Caco-2 (cell line): ENCODE data around the gene MCAM. TPM values are rescaled to one million over a fixed set of nuclear protein-coding genes. Genes with fewer than 3 reads are reported as not detected.

Source experiments
- BruUV-seq: library from RNA; stranded (reverse); fragments of 400-500 nt; replicated peaks from 2 replicates; lab custom pipeline; 2021; lab: Mats Ljungman, UMichigan
- CTCF ChIA-PET: fragments of 300-600 bp; sonication (Branson Sonifier 250); formaldehyde crosslinking; loops from one replicate; lab custom pipeline; 2022; ENCODE audit warnings: antibody characterized with exemption; lab: Charles Lee
- POLR2A ChIA-PET: fragments of 300-600 bp; sonication (Branson Sonifier 250); formaldehyde crosslinking; loops from one replicate; lab custom pipeline; 2022; ENCODE audit warnings: antibody characterized with exemption; lab: Charles Lee
- DNase-seq, 2 experiments: peaks; one replicate each; pipeline versions ENCODE4 v3.0.0 to v3.0.0-alpha.2; 2020 to 2022
- H3K27me3 ChIP-seq: replicated peaks from 2 replicates; pipeline ENCODE4 v1.6.0; 2011; ENCODE audit warnings: low read length; ENCODE audit not compliant: control insufficient read depth, insufficient read depth
- H3K36me3 ChIP-seq: 2 replicates; pipeline ENCODE4 v1.5.1; 2011; ENCODE audit warnings: low read length; ENCODE audit not compliant: control insufficient read depth, insufficient read depth
- H3K4me1 ChIP-seq: fragments of 250-450 bp; sonication (Bioruptor Pico); 2 replicates; pipeline ENCODE4 v1.5.1; 2020; ENCODE audit warnings: mild to moderate bottlenecking
- H3K4me3 ChIP-seq: 2 replicates; pipeline ENCODE4 v1.5.1; 2011; ENCODE audit warnings: low read depth, mild to moderate bottlenecking, control low read depth, low read length
- H3K9me3 ChIP-seq: fragments of 250-450 bp; sonication (Bioruptor Pico); 2 replicates; pipeline ENCODE4 v1.5.1; 2020; ENCODE audit warnings: mild to moderate bottlenecking, moderate library complexity
- H3K27ac Mint-ChIP-seq: one replicate; pipeline ENCODE4 v1.8.0; 2022; ENCODE audit warnings: mixed read lengths; ENCODE audit not compliant: unreplicated experiment
- H3K27me3 Mint-ChIP-seq: one replicate; pipeline ENCODE4 v1.8.0; 2022; ENCODE audit warnings: mixed read lengths; ENCODE audit not compliant: insufficient read depth, unreplicated experiment
- H3K36me3 Mint-ChIP-seq: one replicate; pipeline ENCODE4 v1.8.0; 2022; ENCODE audit warnings: mild to moderate bottlenecking, mixed read lengths; ENCODE audit not compliant: insufficient read depth, unreplicated experiment
- H3K4me1 Mint-ChIP-seq: one replicate; pipeline ENCODE4 v1.8.0; 2022; ENCODE audit warnings: low read depth, mixed read lengths; ENCODE audit not compliant: unreplicated experiment
- H3K4me3 Mint-ChIP-seq: one replicate; pipeline ENCODE4 v1.8.0; 2022; ENCODE audit warnings: mild to moderate bottlenecking, moderate library complexity, mixed read lengths; ENCODE audit not compliant: unreplicated experiment
- H3K9me3 Mint-ChIP-seq: one replicate; pipeline ENCODE4 v1.8.0; 2022; ENCODE audit warnings: mixed read lengths; ENCODE audit not compliant: unreplicated experiment
- CTCF ChIP-seq, 2 experiments: fragments of 200-600 bp in 1 of 2; IDR thresholded peaks; 1 replicate in 1 of 2; 2 replicates in 1 of 2; pipeline versions ENCODE4 v1.5.1 to v1.8.0; 2011 to 2022; ENCODE audit warnings: antibody characterized with exemption in 1 of 2, control low read depth in 1 of 2, inconsistent platforms in 1 of 2, low read depth in 1 of 2, low read length in 1 of 2, mild to moderate bottlenecking in 1 of 2, moderate library complexity in 1 of 2; ENCODE audit not compliant: insufficient read depth in 1 of 2, severe bottlenecking in 1 of 2, unreplicated experiment in 1 of 2
- intact Hi-C: fragments of 100-400 bp; cut with micrococcal nuclease; formaldehyde crosslinking; loops from one replicate; pipeline ENCODE4 v1.10.0; 2022; ENCODE audit not compliant: unreplicated experiment
- total RNA-seq: library from RNA; stranded (reverse); gene quantifications from 2 replicates; pipeline ENCODE4 v1.2.3, GENCODE V29; 2022

The MCAM gene
- total RNA-seq, 1 experiment from 2014 or later = 9.8 TPM

DNA sequence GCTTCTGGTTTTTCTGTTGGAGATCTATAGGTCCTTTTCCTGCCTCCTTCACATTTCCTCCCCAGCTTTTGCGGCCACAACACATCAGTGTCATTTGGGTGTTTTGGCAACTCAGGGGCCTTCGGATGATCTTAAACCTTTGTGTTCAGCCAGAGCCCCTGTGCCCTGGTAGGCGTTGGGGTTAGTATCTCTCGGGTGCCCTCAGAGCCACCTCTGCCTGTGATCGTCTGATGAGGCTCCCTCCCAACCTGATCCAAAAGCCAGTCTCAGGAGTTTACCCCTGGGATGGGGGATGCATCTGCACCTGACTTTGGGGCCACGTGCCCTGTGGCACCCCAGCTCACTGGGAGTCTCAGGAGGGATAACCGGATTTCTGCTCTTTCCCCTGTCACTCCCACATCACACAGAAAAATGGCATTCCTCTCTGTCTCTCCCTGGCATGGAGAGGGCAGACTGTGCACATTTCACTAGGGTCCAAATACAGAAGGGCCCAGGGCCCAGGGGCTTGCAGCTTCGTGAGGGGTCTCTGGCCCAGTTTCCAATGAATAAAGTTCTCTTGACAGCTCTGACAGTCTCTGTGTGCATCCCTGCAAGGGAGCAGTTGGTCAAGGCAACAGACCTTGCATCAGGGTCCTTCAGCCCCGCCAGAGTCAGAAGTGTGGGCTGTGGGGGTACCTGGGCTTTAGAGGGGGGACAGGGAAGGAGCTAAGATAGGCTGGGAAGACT is 20.0 kb upstream of the MCAM start:
- peaks cover 22% of the 10 kb centered on the region for H3K36me3 Mint-ChIP-seq
- peaks cover 3% of the 10 kb centered on the region for H3K27me3 Mint-ChIP-seq
- Histone ChIP-seq H3K36me3 (peaks cover 3% of the 10 kb centered on the region; the same call in 1 of the 2 replicates), H3K9me3 (no peaks in the 10 kb centered on the region), H3K4me3 (no peak overlapping the region), H3K27me3 (no peaks in the 10 kb centered on the region; the same call in 1 of the 2 replicates), H3K4me1 (peaks cover 37% of the 10 kb centered on the region)
- H3K9me3 Mint-ChIP-seq = no peaks in the 10 kb centered on the region
- peak overlapping the region; percentile 60 for H3K4me3 Mint-ChIP-seq
- peaks cover 29% of the 10 kb centered on the region for H3K4me1 Mint-ChIP-seq
- intact Hi-C loops = no loop called here
- no TSS peak for BruUV-seq
- ChIA-PET POLR2A (interaction anchor here (0.6 to 0.8 kb wide), 3 partner anchors 11 to 347 kb away, joined by 3 to 4 read pairs (median 4); no protein-coding TSS in a partner anchor), CTCF (interaction anchor here (1.6 to 7.8 kb wide), 8 partner anchors 11 to 44 kb away, joined by 7 to 220 read pairs (median 32); partner anchors contain the start of genes MCAM and USP2)
- H3K27ac Mint-ChIP-seq = peak overlapping the region; percentile 10
- no peak for DNase-seq
- no peak for TF ChIP-seq CTCF (IDR thresholded peaks at IDR 0.05; ENCODE audit: insufficient read depth in 1 of 2, low read depth in 1 of 2, low read length in 1 of 2, severe bottlenecking in 1 of 2, unreplicated experiment in 1 of 2)

- H3K27me3 Mint-ChIP-seq = peaks cover under 1% of the 10 kb centered on the region
- no peaks in the 10 kb centered on the region; the same call in 1 of the 2 replicates for H3K27me3 ChIP-seq
- peak in 1 of 2 experiments; percentile 40 for DNase-seq
- no TSS peak for BruUV-seq
- ChIA-PET POLR2A (interaction anchor here (0.5 to 0.6 kb wide), 4 partner anchors 25 to 775 kb away, joined by 3 to 11 read pairs (median 3); no protein-coding TSS in a partner anchor), CTCF (interaction anchor here (1.1 to 5.2 kb wide), 2 partner anchors 26 to 130 kb away, joined by 4 to 91 read pairs; partner anchors contain the start of gene CBL)
- peak overlapping the region; percentile 82 for H3K4me3 Mint-ChIP-seq
- H3K36me3 Mint-ChIP-seq = peaks cover 22% of the 10 kb centered on the region
- TF ChIP-seq CTCF (IDR thresholded peaks at IDR 0.05; ENCODE audit: insufficient read depth in 1 of 2, low read depth in 1 of 2, low read length in 1 of 2, severe bottlenecking in 1 of 2, unreplicated experiment in 1 of 2) = no peak
- peaks cover 29% of the 10 kb centered on the region for H3K4me1 Mint-ChIP-seq
- no peaks in the 10 kb centered on the region for H3K9me3 ChIP-seq
- peak overlapping the region; percentile 99 for H3K27ac Mint-ChIP-seq
- intact Hi-C loops = no loop called here
- H3K9me3 Mint-ChIP-seq = no peaks in the 10 kb centered on the region
- peak overlapping the region; percentile 77 for H3K4me3 ChIP-seq
- peaks cover 37% of the 10 kb centered on the region for H3K4me1 ChIP-seq
- H3K36me3 ChIP-seq = peaks cover 3% of the 10 kb centered on the region; the same call in 1 of the 2 replicates
These were observed 19.0 kb upstream of the MCAM start for GRCh38 chr11:119335655-119336543.
